ENCODE measurements around the gene GPD2.
"Not testable (repeated sequence)": the region's sequence is repeated elsewhere in the genome, so short reads cannot be mapped to it uniquely, and the experiment has no call there.

The GPD2 gene

GRCh38 chr2:156590085-156590739 lies 154.0 kb downstream of the GPD2 start:
- DNase-seq (ENCODE audit: low spot score), result no peak

- no peak for DNase-seq (ENCODE audit: low spot score)
Observed at GRCh38 chr2:156592809-156593593, 156.8 kb downstream of the GPD2 start.

- no peak for DNase-seq (ENCODE audit: low spot score)
Observed at GRCh38 chr2:156593594-156593921, 157.4 kb downstream of the GPD2 start.

- no peak for DNase-seq (ENCODE audit: low spot score)
Observed at GRCh38 chr2:156598563-156598962, 162.4 kb downstream of the GPD2 start.

- DNase-seq (ENCODE audit: low spot score), result no peak
Observed at GRCh38 chr2:156600196-156600595, 164.0 kb downstream of the GPD2 start.

- no peak for DNase-seq (ENCODE audit: low spot score)
Observed at GRCh38 chr2:156601855-156602551, 165.8 kb downstream of the GPD2 start.

GRCh38 chr2:156602552-156602933 lies 166.4 kb downstream of the GPD2 start:
- DNase-seq (ENCODE audit: low spot score), result no peak

- DNase-seq (ENCODE audit: low spot score), result no peak
Observed at GRCh38 chr2:156615836-156616322, 179.7 kb downstream of the GPD2 start.

- not testable (repeated sequence) for DNase-seq (ENCODE audit: low spot score)
Observed at GRCh38 chr2:156618071-156618470, 181.9 kb downstream of the GPD2 start.

- no peak for DNase-seq (ENCODE audit: low spot score)
Observed at GRCh38 chr2:156619021-156619539, 182.9 kb downstream of the GPD2 start.

- DNase-seq (ENCODE audit: low spot score), result no peak
Observed at GRCh38 chr2:156622491-156622890, 186.3 kb downstream of the GPD2 start.

- peak; percentile 2 for DNase-seq (ENCODE audit: low spot score)
Observed at GRCh38 chr2:156625360-156626170, 189.4 kb downstream of the GPD2 start.

- no peak for DNase-seq (ENCODE audit: low spot score)
Observed at GRCh38 chr2:156626931-156627330, 190.8 kb downstream of the GPD2 start.

- no peak for DNase-seq (ENCODE audit: low spot score)
Observed at GRCh38 chr2:156630579-156631337, 194.6 kb downstream of the GPD2 start.

GRCh38 chr2:156635646-156636045 lies 199.5 kb downstream of the GPD2 start:
- DNase-seq (ENCODE audit: low spot score), result no peak
